Keratinocyte (primary cell): Measurements from ENCODE around the gene TMEM39B.

Source experiments
- CTCF ChIP-seq, 3 experiments: IDR thresholded peaks in 1 of 3; conservative IDR thresholded peaks in 1 of 3; optimal IDR thresholded peaks in 1 of 3; 2 replicates in 2 of 3; 3 replicates in 1 of 3; pipeline versions ENCODE3 to v1.5.1; 2011; ENCODE audit warnings: low read length in 3 of 3, mild to moderate bottlenecking in 3 of 3, moderate library complexity in 2 of 3, control low read depth in 1 of 3, inconsistent platforms in 1 of 3; ENCODE audit not compliant: insufficient read depth in 2 of 3; ENCODE audit errors: extremely low read depth in 1 of 3
- EZH2 ChIP-seq: IDR thresholded peaks from one replicate; pipeline ENCODE4 v1.6.1; 2012; ENCODE audit warnings: inconsistent platforms, mild to moderate bottlenecking, low read length, moderate library complexity

GRCh38 chr1:32028746-32029145 lies 44.0 kb upstream of the TMEM39B start:
- TF ChIP-seq CTCF (optimal IDR thresholded peaks at IDR 0.05 in 1 of 3, IDR thresholded peaks at IDR 0.05 in 1 of 3, conservative IDR thresholded peaks at IDR 0.05 in 1 of 3; ENCODE audit: extremely low read depth in 1 of 3, insufficient read depth in 2 of 3, low read length in 3 of 3) (no peak), EZH2 (no peak)
